Nephron progenitor cell (in vitro differentiated cells): ENCODE results near the gene ARHGAP21.
"Not testable (repeated sequence)": the region's sequence is repeated elsewhere in the genome, so short reads cannot be mapped to it uniquely, and the experiment has no call there.

Experiments used
- DNase-seq: peaks from one replicate; pipeline ENCODE4 v3.0.0; 2021
- H3K27ac Mint-ChIP-seq: 2 replicates; pipeline ENCODE4 v1.8.0; 2021; ENCODE audit warnings: mild to moderate bottlenecking, moderate library complexity, mixed read lengths
- H3K27me3 Mint-ChIP-seq: 2 replicates; pipeline ENCODE4 v1.8.0; 2021; ENCODE audit warnings: mild to moderate bottlenecking, low read depth, mixed read lengths; ENCODE audit not compliant: poor library complexity
- H3K36me3 Mint-ChIP-seq: 2 replicates; pipeline ENCODE4 v1.8.0; 2021; ENCODE audit warnings: low read depth, mixed read lengths
- H3K4me1 Mint-ChIP-seq: 2 replicates; pipeline ENCODE4 v1.8.0; 2021; ENCODE audit warnings: mixed read lengths
- H3K4me3 Mint-ChIP-seq: 2 replicates; pipeline ENCODE4 v1.8.0; 2021; ENCODE audit warnings: mild to moderate bottlenecking, moderate library complexity, mixed read lengths
- H3K9me3 Mint-ChIP-seq: 2 replicates; pipeline ENCODE4 v1.8.0; 2021; ENCODE audit warnings: mild to moderate bottlenecking, moderate library complexity, mixed read lengths
- CTCF ChIP-seq: fragments of 200-600 bp; sonication (generic); IDR thresholded peaks from 2 replicates; pipeline ENCODE4 v1.5.0; 2021; ENCODE audit warnings: antibody characterized with exemption

Gene ARHGAP21

GRCh38 chr10:24622781-24623301 lies 100.8 kb downstream of the ARHGAP21 start:
- DNase-seq = no peak
- H3K27me3 Mint-ChIP-seq = no peaks in the 10 kb centered on the region

GRCh38 chr10:24621035-24621795 lies 102.5 kb downstream of the ARHGAP21 start:
- H3K27ac Mint-ChIP-seq, DNase-seq, H3K4me3 Mint-ChIP-seq, H3K27me3 Mint-ChIP-seq, H3K9me3 Mint-ChIP-seq: not testable (repeated sequence)
- peaks cover 17% of the 10 kb centered on the region for H3K4me1 Mint-ChIP-seq
- H3K36me3 Mint-ChIP-seq = peaks cover 24% of the 10 kb centered on the region

More at GRCh38 chr10:24622781-24623301, 100.8 kb downstream of the ARHGAP21 start:
- Mint-ChIP-seq H3K4me1 (peaks cover 17% of the 10 kb centered on the region), H3K27ac (peak overlapping the region; percentile 5), H3K9me3 (no peaks in the 10 kb centered on the region), H3K36me3 (peaks cover 17% of the 10 kb centered on the region), H3K4me3 (no peak overlapping the region)
- TF ChIP-seq CTCF = no peak

GRCh38 chr10:24619994-24620310 lies 103.7 kb downstream of the ARHGAP21 start:
- not testable (repeated sequence) for H3K27me3 Mint-ChIP-seq, DNase-seq, H3K4me3 Mint-ChIP-seq, H3K9me3 Mint-ChIP-seq
- Mint-ChIP-seq H3K36me3 (peaks cover 31% of the 10 kb centered on the region), H3K4me1 (peaks cover 17% of the 10 kb centered on the region), H3K27ac (peak overlapping the region; percentile 25)

GRCh38 chr10:24619291-24619993 lies 104.2 kb downstream of the ARHGAP21 start:
- peaks cover 31% of the 10 kb centered on the region for H3K36me3 Mint-ChIP-seq
- not testable (repeated sequence) for H3K4me3 Mint-ChIP-seq, H3K27ac Mint-ChIP-seq, H3K9me3 Mint-ChIP-seq, H3K27me3 Mint-ChIP-seq
- DNase-seq = peak; percentile 3
- peaks cover 17% of the 10 kb centered on the region for H3K4me1 Mint-ChIP-seq

GRCh38 chr10:24618401-24618800 lies 105.3 kb downstream of the ARHGAP21 start:
- Mint-ChIP-seq H3K4me3 (no peak overlapping the region), H3K36me3 (peaks cover 38% of the 10 kb centered on the region), H3K27me3 (no peaks in the 10 kb centered on the region), H3K9me3 (no peaks in the 10 kb centered on the region), H3K27ac (peak overlapping the region; percentile 12), H3K4me1 (peaks cover 17% of the 10 kb centered on the region)
- no peak for DNase-seq
- no peak for TF ChIP-seq CTCF

- H3K4me3 Mint-ChIP-seq = no peak overlapping the region
- peak; percentile 92 for TF ChIP-seq CTCF
- H3K27me3 Mint-ChIP-seq = no peaks in the 10 kb centered on the region
- no peaks in the 10 kb centered on the region for H3K9me3 Mint-ChIP-seq
- H3K27ac Mint-ChIP-seq = peak overlapping the region; percentile 12
- peaks cover 43% of the 10 kb centered on the region for H3K36me3 Mint-ChIP-seq
- peaks cover 17% of the 10 kb centered on the region for H3K4me1 Mint-ChIP-seq
- DNase-seq = peak; percentile 69
Observed at GRCh38 chr10:24617771-24618396, 105.8 kb downstream of the ARHGAP21 start.

- Mint-ChIP-seq H3K4me1 (peaks cover 17% of the 10 kb centered on the region), H3K4me3 (no peak overlapping the region), H3K36me3 (peaks cover 52% of the 10 kb centered on the region), H3K27me3 (no peaks in the 10 kb centered on the region), H3K27ac (no peak overlapping the region), H3K9me3 (no peaks in the 10 kb centered on the region)
- no peak for TF ChIP-seq CTCF
- DNase-seq = no peak
Observed at GRCh38 chr10:24616536-24616935, 107.2 kb downstream of the ARHGAP21 start.
